Measurements from ENCODE around the gene SRRM2.

The SRRM2 gene

DNA sequence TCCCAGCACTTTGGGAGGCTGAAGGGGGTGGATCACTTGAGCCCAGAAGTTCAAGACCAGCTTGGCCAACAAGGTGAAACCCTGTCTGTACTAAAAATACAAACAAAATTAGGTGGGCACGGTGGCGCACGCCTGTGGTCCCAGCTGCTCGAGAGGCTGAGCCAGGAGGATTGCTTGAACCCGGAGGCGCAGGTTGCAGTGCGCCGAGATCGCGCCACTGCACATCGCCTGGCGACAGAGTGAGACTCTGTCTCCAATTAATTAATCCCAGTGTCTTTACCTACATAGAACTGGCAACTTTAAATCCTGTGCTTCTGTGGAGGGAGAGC lies 26.2 kb downstream of the SRRM2 start:
- DNase-seq = no peak

GRCh38 chr16:2779151-2779920 lies 26.9 kb downstream of the SRRM2 start:
- DNase-seq = no peak

GRCh38 chr16:2779978-2780898 lies 27.8 kb downstream of the SRRM2 start:
- no peak for DNase-seq

- no peak for DNase-seq
Measured at GRCh38 chr16:2782583-2783351, 30.3 kb downstream of the SRRM2 start.

DNA sequence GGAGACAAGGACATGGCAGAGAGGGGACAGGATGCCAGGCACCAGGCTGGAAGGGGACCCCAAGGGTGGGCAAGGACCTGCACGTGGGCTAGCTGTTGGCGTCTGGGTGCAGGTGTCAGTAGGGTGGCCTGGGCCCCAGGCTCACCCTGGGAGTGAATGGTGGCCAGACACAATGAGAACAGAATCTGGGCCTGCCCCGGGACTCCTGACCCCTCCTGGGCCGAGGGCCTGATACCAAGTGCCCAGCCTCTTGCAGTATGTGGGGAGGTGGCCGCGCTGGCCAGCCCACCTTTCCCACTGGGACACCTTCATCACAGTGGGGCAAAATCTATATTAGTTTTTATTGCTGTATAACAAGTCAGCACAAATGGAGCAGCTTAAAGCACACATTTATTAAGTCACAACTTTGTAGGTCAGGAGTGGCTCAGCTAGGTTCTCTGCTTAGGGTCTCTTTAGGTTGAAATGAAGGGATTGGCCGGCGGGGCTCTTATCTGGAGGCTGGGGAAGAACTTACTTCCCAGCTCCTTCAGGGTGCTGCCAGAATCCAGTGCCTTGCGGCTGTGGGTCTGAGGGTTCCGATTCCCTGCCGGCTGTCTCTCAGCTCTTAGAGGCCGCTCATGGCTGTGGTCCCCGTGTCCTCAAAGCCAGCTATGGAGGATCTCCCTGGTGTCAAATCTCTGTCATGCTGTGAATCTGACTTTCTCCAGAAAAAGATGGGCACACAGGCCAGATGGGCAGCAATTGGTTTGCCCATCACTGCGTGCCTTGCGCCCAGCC lies 31.3 kb downstream of the SRRM2 start:
- DNase-seq = no peak

DNA sequence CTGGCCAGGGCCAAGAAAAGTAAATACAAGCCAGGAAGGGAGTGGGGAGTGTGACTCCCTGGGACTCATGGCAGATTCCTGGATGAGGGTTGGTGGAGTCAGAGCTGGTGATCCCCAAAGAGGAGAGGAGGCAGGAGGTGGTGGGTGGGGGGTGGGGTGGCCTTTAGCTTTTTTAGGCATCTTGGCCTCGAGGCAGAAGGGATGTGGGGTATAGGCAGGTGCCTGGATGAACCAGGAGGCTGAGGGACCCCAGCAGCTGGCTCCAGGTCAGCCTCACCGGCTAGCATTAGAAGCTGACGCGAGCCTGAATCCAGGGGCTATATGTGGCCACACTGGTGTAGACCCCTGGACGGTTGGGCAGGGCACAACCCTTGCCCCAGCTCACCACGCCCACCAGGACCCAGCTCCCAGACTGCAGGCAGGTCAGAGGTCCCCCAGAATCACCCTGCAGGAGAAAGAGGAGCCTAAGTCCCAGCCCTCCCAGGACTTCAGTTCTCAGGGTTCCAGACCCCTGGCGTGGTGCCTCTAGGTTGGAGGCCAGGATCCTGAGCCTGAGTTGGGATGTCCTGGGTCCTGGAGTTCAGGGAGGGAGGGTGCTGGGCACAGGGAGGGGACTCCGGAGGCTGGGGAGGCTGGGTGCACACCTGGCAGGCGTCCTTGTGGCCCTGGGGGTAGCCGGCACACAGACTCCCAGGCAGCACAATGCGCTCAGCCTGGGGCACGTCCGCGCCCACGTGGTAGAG lies 32.1 kb downstream of the SRRM2 start:
- no peak for DNase-seq

GRCh38 chr16:2785101-2785991 lies 32.9 kb downstream of the SRRM2 start:
- DNase-seq = no peak

- DNase-seq = no peak
Measured at GRCh38 chr16:2786061-2786825, 33.8 kb downstream of the SRRM2 start.

DNA sequence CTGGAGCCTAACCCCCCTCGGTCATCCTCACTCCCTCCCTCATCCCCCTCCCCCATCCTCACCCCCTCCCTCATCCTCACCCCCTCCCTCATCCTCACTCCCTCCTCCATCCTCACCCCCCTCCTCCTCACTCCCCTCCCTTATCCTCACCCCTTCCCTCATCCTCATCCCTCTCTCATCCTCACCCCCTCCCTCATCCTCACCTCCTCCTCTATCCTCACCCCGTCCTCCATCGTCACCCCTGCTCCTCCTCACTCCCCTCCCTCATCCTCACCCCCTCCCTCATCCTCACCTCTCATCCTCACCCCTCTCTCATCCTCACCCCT lies 34.4 kb downstream of the SRRM2 start:
- DNase-seq = no peak

GRCh38 chr16:2787406-2787805 lies 35.0 kb downstream of the SRRM2 start, which contains the start of gene PRSS33:
Gene PRSS33, minus strand, starts transcription at chr16:2787560. Its CDS starts 1,013 bp downstream, at chr16:2786547.
- no peak for DNase-seq

DNA sequence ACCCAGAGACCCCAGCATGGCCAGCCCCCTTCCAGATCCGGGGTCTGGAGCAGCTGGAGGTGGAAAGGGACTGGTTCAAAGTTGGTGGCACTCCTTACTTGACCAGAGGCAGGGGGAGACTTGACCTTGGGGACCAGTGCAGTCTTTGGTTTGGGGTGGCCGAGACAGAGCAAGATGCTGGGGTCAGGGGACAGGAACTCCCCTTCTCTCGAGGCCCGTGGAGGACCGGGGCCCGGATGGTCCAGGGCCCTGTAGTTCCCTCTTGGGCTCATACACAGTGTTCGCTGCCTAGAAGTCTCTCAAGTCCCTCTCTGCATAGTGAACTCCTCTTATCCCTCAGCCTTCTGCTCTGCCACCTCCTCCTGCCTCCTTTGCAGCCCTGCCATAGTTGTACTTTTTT lies 35.5 kb downstream of the SRRM2 start:
- no peak for DNase-seq

DNA sequence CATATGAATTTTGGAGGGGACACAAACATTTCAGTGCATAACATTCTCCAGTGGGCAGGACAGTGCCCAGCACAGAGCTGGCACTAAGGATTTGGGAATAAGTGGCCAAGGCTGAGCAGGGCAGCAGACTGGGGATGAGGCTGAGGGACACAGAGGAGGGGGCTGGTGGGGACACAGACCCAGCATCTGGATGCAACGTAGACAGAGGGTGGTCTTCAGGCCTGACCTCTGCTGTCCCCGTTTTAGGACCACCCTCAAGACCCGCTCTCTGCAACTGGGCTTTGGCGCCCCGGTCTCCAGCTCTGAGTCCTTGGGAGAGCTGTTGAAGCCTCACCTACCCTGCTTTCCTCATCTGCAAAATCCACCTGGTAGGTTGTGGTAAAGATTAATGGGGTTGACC lies 38.2 kb downstream of the SRRM2 start:
- DNase-seq = no peak

GRCh38 chr16:2791174-2791573 lies 38.7 kb downstream of the SRRM2 start:
- no peak for DNase-seq

DNA sequence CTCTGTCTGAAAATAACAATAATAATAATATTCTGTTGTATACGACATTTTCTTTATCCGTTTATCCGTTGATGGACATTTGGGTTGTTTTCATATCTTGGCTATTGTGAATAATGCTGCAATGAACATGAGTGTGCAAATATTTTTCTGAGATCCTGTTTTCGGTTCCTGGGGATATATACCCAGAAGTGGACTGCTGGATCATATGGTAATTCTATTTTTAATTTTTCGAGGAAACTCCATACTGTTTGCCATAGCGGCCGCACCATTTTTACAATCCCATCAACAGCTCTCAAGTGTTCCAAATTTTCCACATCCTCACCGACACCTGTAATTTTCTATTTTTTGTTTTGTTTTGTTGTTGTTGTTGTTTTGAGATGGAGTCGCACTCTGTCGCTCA lies 40.5 kb downstream of the SRRM2 start:
- no peak for DNase-seq

DNA sequence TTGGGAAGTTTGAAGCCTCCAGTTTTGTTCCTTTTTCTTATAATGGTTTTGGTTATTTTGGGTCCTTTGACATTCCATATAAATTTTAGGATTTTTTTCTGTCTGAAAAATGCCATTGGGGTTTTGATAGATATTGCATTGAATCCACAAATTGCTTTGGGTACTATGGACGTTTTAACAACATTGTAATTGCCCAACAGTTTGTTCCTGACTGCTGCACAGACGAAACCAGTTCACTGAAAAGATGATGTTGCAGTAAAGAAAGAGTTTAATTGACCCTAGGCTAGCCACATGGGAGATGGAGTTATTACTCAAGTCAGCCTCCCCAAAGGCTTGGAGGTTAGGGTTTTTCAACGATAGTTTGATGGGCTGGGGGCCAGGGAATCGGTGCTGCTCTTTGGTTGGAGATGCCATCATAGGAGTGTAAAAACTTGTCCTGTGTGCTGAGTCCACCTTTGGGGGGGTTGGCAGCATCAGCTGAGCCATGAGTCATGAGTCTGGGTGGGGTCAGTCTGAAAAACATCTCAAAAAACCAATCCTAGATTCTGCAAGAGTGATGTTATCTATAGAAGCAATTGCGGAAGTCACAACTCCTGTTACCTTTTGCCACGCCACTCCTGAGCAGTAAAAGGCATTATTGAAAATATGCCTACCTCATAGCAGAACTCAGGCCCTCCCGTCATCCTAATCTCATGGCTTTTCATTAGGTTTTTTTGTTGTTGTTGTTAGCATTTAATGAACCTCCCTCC lies 43.1 kb downstream of the SRRM2 start:
- DNase-seq = no peak

DNA sequence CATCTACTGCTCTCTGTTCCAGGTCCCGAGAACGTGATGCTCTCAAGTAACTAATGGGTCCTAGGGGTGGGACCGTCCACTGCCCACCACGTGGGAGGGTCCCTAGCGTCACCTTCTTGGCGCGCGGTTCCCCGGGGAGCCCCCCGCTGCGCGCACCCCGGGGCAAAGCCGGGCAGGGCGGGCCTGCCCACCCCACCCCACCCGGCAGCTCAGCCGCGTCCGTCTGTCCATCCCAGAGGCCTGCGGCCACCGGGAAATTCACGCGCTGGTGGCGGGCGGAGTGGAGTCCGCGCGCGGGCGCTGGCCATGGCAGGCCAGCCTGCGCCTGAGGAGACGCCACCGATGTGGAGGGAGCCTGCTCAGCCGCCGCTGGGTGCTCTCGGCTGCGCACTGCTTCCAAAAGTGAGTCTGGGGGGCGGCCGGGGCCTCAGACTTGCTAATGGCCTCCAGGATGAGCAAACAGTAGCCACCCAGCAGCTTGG lies 46.3 kb downstream of the SRRM2 start:
- no peak for DNase-seq

DNA sequence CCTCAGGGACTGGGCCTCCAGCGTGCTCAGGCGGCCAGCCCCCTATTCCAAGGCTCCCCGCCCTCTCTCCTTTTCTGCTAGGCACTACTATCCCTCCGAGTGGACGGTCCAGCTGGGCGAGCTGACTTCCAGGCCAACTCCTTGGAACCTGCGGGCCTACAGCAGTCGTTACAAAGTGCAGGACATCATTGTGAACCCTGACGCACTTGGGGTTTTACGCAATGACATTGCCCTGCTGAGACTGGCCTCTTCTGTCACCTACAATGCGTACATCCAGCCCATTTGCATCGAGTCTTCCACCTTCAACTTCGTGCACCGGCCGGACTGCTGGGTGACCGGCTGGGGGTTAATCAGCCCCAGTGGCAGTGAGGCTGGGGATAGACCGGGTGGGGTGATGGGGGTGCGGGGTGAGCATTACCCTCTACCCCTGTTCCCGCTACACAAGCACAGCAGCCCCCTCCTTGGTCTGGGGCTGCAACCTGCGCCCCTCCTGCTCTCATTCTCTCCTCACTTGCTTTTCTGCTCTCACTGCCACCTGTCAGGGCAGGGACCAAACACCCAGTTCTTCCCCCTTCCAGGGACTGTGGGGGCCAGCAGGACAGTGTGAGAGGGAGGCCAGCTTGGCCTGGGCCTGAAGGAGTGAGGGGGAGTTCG lies 46.9 kb downstream of the SRRM2 start:
- DNase-seq = no peak

DNA sequence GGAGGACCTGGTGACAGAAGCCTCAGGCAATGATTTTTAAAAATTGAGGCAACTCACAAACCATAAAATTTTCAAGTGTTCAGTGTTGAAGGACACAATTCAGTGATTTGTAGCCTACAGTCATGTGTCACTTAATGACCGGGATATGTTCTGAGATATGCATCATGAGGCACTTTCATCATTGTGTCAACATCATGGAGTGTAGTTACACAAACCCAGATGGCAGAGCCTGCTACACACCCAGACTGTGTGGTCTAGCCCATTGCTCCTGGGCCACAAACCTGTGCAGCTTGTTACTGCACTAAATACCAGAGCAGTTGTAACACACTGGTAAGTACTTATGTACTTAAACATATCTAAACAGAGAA lies 47.4 kb downstream of the SRRM2 start:
- DNase-seq = no peak

Data from NCI-H187 treated with DMSO at 0.1 percent for 48 hours (cell line).